Osteoblast (primary cell): ENCODE results near the gene MYRFL. TPM values are rescaled to one million over a fixed set of nuclear protein-coding genes. Genes with fewer than 3 reads are reported as not detected.

ENCODE experiments used
- DNase-seq: peaks from one replicate; pipeline ENCODE4 v3.0.0; 2011; ENCODE audit warnings: low spot score, mixed read lengths; ENCODE audit not compliant: insufficient read length; ENCODE audit errors: missing footprints
- H2AFZ ChIP-seq: 2 replicates; pipeline ENCODE4 v1.6.0; 2011; ENCODE audit warnings: mild to moderate bottlenecking, low read length
- H3K27ac ChIP-seq: 2 replicates; pipeline ENCODE4 v1.5.1; 2011; ENCODE audit warnings: mild to moderate bottlenecking, low read depth, low read length, moderate library complexity
- H3K27me3 ChIP-seq: 2 replicates; pipeline ENCODE4 v1.6.0; 2012; ENCODE audit warnings: mild to moderate bottlenecking, control low read depth, inconsistent platforms, low read length, moderate library complexity; ENCODE audit not compliant: insufficient read depth
- H3K36me3 ChIP-seq: 2 replicates; pipeline ENCODE4 v1.5.1; 2011; ENCODE audit warnings: mild to moderate bottlenecking, low read length, control low read depth, moderate library complexity; ENCODE audit not compliant: insufficient read depth
- H3K4me1 ChIP-seq: 2 replicates; pipeline ENCODE4 v1.5.1; 2011; ENCODE audit warnings: mild to moderate bottlenecking, low read length, control low read depth, moderate library complexity; ENCODE audit not compliant: insufficient read depth
- H3K4me2 ChIP-seq: 2 replicates; pipeline ENCODE4 v1.6.0; 2011; ENCODE audit warnings: mild to moderate bottlenecking, low read length; ENCODE audit not compliant: insufficient read depth
- H3K4me3 ChIP-seq: fragments of 200-600 bp; sonication (generic); 3 replicates; pipeline ENCODE4 v1.5.1; 2012; ENCODE audit warnings: mild to moderate bottlenecking, low read length, inconsistent platforms; ENCODE audit not compliant: insufficient read depth
- H3K79me2 ChIP-seq: 2 replicates; pipeline ENCODE4 v1.6.0; 2012; ENCODE audit warnings: mild to moderate bottlenecking, low read length, control low read depth, inconsistent platforms; ENCODE audit not compliant: insufficient read depth
- H3K9me3 ChIP-seq: 2 replicates; pipeline ENCODE4 v1.5.1; 2011; ENCODE audit warnings: low read depth, low read length, control low read depth
- H4K20me1 ChIP-seq: 2 replicates; pipeline ENCODE4 v1.6.0; 2012; ENCODE audit warnings: mild to moderate bottlenecking, low read length, control low read depth; ENCODE audit not compliant: insufficient read depth
- total RNA-seq: library from RNA; depleted of rRNA; stranded (reverse); fragments of >200 nt; gene quantifications from 2 replicates; pipeline ENCODE4 v1.2.3, GENCODE V29; 2012
- TF ChIP-seq, protein P1 (sequence below): IDR thresholded peaks from 2 replicates; pipeline ENCODE4 v1.5.1; 2011; ENCODE audit warnings: mild to moderate bottlenecking, low read depth, low read length, moderate library complexity; ENCODE audit errors: extremely low read depth

Gene MYRFL
- total RNA-seq, 1 donor = not detected

DNA sequence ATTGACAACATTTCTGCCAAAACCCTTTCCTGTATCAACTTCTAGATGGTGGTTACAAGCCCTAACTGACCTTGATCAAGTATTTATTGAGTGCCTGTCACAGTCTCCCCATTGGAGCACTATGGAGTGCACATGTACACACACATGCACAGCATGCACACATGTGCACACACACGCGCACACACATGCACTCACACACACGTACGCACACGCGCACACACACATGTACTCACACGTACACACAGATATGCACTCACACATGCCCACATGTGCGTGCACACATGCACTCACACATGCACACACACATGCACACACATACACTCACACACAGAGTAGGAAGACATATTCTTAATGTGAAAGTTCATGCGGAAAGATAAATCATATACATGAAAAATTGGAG is 43.7 kb downstream of the MYRFL start:
- Histone ChIP-seq H3K36me3 (no peaks in the 10 kb centered on the region), H3K9me3 (no peaks in the 10 kb centered on the region), H3K4me3 (no peak overlapping the region), H3K4me2 (no peak overlapping the region), H3K4me1 (peaks cover 7% of the 10 kb centered on the region), H3K27ac (no peak overlapping the region), H3K27me3 (peaks cover 4% of the 10 kb centered on the region), H3K79me2 (no peaks in the 10 kb centered on the region), H2AFZ (no peak overlapping the region), H4K20me1 (no peaks in the 10 kb centered on the region)
- no peak for DNase-seq
- TF ChIP-seq, protein P1, sequence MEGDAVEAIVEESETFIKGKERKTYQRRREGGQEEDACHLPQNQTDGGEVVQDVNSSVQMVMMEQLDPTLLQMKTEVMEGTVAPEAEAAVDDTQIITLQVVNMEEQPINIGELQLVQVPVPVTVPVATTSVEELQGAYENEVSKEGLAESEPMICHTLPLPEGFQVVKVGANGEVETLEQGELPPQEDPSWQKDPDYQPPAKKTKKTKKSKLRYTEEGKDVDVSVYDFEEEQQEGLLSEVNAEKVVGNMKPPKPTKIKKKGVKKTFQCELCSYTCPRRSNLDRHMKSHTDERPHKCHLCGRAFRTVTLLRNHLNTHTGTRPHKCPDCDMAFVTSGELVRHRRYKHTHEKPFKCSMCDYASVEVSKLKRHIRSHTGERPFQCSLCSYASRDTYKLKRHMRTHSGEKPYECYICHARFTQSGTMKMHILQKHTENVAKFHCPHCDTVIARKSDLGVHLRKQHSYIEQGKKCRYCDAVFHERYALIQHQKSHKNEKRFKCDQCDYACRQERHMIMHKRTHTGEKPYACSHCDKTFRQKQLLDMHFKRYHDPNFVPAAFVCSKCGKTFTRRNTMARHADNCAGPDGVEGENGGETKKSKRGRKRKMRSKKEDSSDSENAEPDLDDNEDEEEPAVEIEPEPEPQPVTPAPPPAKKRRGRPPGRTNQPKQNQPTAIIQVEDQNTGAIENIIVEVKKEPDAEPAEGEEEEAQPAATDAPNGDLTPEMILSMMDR = no peak

DNA sequence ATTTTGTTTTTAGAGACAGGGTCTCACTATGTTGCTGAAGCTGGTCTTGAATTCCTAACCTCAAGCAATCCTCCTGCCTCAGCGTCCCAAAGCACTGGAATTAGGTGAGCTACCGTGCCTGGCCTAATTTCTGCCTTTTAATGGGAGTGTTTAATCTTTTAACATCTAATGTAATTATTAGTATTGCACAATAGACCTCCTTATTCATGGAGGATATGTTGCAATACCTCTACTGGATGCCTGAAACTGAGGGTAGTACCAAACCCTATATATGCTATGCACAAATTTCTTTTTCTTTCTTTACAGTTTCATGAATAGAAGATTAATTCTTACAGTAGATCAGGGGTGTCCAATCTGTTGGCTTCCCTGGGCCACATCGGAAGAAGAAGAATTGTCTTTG is 47.8 kb downstream of the MYRFL start:
- H4K20me1 ChIP-seq = no peaks in the 10 kb centered on the region
- TF ChIP-seq, protein P1 = no peak
- no peaks in the 10 kb centered on the region for H3K36me3 ChIP-seq
- H3K27me3 ChIP-seq = peaks cover 4% of the 10 kb centered on the region
- H3K4me3 ChIP-seq = no peak overlapping the region
- H3K27ac ChIP-seq = no peak overlapping the region
- no peak overlapping the region for H2AFZ ChIP-seq
- peaks cover 9% of the 10 kb centered on the region for H3K4me1 ChIP-seq
- no peak overlapping the region for H3K4me2 ChIP-seq
- H3K9me3 ChIP-seq = no peaks in the 10 kb centered on the region
- DNase-seq = no peak
- H3K79me2 ChIP-seq = no peaks in the 10 kb centered on the region

DNA sequence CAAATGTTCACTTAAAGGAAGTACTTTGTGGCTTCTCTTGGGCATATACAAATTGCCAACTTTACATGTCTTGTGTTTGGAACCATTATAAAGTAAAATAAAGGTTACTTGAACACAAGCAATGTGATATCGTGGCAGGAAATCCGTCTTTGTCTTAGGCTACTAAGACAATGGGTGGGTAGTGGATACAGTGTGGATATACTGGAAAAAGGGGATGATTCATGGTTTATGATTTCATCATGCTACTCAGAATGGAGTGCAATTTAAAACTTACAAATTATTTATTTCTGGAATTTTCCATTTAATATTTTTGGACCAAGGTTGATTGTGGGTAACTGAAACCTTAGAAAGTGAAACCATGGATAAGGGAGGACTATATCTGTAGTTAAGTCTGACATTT is 48.4 kb downstream of the MYRFL start:
- Histone ChIP-seq H3K4me2 (peak overlapping the region; percentile 4), H2AFZ (peak overlapping the region; percentile 1)
- DNase-seq = peak; percentile 26

DNA sequence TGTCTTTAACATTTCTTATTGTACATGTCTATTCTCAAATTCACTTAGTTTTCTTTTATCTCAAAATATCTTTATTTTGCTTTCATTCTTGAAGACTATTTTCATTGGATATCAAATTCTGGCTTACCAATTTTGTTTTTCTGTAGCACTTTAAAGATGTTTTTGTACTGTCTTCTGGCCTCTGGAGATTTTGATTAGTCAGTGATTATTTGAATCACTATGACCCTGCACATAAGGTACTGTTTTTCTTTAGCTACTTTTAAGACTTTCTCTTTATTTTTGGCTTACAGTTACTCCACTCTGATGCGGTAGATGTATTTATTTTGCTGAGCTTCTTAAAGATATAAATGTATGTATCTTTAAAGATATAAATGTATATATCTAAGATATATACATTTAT is 49.6 kb downstream of the MYRFL start:
- Histone ChIP-seq H3K27ac (no peak overlapping the region), H3K4me2 (no peak overlapping the region), H3K79me2 (no peaks in the 10 kb centered on the region), H3K27me3 (peaks cover 3% of the 10 kb centered on the region), H3K36me3 (no peaks in the 10 kb centered on the region), H2AFZ (no peak overlapping the region), H3K4me3 (no peak overlapping the region), H4K20me1 (no peaks in the 10 kb centered on the region), H3K9me3 (no peaks in the 10 kb centered on the region), H3K4me1 (peaks cover 9% of the 10 kb centered on the region)
- peak; percentile 65 for DNase-seq
- TF ChIP-seq, protein P1 = no peak

More for the DNA sequence above, 48.4 kb downstream of the MYRFL start:
- no peak overlapping the region for H3K27ac ChIP-seq
- H3K4me3 ChIP-seq = no peak overlapping the region
- H3K27me3 ChIP-seq = peaks cover 4% of the 10 kb centered on the region
- no peaks in the 10 kb centered on the region for H3K9me3 ChIP-seq
- TF ChIP-seq, protein P1 = no peak
- H3K4me1 ChIP-seq = peaks cover 9% of the 10 kb centered on the region
- H4K20me1 ChIP-seq = no peaks in the 10 kb centered on the region
- no peaks in the 10 kb centered on the region for H3K36me3 ChIP-seq
- no peaks in the 10 kb centered on the region for H3K79me2 ChIP-seq
